AG08395 (cell line): Measurements from ENCODE around the gene DLG1.

ENCODE experiments used
- DNase-seq: peaks from one replicate; pipeline ENCODE4 v3.0.0; 2012; ENCODE audit warnings: mixed read lengths, low spot score

DLG1 gene

DNA sequence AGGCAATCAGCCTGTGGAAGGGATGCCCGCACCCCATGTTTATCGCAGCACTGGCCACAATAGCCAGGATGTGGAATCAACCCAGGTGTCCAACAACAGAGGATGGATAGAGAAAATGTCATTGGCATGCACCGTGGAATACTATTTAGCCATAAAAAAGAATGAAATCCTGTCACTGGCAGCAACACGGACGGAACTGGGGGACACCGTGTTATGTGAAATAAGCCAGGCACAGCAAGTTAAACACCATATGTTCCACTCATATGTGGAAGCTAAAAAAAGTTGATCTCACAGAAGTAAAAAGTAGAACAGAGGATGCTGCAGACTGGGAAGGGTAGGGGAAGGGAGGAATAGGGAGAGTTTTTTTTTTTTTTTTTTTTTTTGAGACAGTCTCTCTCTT is 284.4 kb downstream of the DLG1 start:
- DNase-seq, result no peak

GRCh38 chr3:197012540-197012883 is 285.9 kb downstream of the DLG1 start:
- no peak for DNase-seq

DNA sequence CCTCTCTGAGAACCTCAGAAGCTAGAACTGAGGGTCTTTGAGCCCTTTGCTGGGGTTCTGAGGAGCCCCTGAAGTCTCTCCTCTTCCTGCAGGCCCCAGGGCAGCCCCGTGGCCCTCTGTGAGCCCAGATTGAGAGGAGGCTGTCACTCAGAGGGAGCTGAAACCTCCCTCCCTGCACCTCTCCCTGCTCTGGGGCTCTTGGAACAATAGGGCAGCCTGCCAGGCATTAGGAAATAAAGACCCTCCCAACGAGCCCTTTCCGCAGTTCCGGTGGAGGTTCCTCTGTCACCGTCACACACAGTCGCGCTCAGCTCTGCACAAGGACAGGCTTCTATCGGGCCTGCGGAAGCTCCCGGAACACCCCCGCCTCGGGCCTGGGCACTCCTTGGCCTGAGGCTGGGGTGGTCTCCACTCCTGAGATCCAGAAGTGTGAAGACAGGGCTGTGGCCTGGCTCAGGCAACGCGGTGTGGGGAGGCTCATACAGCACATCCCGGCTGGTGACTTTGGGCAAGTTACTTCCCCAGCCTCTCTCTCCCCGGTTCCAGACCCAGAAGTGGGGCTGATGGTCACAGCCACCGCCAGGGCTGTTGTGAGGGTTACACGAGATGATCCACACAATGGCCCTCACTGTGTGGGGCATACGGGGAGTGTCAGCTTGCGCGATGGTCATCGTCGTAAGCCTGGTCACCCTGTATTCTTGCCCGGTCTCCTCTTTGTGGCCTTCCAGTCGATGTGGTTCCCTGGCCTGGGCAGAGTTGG is 286.5 kb downstream of the DLG1 start:
- no peak for DNase-seq

GRCh38 chr3:197010556-197011351 is 287.7 kb downstream of the DLG1 start:
- no peak for DNase-seq

DNA sequence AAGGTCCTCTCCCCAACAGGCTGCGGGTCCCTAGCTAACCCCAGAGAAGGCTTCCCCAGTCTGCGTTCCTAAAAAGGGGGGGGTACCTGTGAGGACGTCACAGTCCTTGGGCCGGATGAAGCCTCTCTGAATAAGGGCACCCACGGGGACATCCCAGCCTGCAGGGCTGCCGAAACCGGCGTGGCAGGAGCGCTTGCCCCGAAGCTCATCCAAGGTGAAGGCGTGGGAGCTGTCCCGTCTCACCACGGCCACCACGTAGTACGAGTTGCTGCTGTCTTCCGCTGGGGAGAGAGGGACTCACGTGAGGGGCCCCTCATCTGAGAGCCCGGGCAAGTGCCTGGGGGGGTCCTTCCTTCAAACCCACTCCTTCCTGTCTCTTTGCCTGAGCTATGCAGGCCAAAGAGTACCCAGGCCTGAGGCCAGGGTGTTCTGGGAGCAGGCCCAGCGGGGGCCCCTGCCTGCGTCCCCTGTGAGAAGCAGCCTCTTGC is 288.8 kb downstream of the DLG1 start:
- no peak for DNase-seq

DNA sequence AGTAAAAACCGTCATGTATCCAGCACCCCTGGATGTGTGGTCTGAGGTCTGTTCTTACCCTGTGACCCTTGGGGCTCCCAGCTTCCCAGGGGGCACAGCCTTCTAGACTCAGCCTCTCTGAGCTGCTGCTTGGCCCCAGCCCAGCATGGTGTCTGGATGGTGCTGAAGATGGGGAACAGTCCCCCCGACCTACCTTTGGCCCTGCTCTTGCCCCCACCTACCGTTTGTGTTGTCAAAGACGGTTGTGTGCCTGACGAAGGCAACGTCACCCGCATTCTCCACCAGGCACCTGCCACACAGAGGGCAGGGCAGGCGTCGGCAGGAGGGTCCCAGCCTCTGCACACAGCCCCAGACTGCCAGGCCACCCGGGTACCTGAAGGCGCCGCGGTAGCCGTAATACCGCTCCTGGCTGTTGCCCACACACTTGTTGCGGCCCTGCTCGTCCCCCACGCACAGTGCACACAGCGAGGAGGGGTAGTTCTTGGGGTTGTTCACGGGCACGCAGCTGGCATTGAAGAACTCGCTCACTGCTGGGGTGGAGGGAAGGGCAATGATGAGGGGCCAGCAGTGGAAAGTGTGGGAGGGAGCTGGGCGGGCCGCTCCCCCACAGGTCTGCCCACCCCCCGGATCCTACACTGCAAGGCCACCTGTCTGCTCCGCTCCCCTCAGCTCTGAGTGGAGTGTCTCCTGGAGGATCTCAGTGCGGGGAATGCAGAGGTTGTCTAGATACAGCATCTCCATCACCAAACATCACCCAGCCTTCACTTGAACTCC is 289.8 kb downstream of the DLG1 start:
- no peak for DNase-seq

- no peak for DNase-seq
Observed at GRCh38 chr3:197007953-197008352, 290.5 kb downstream of the DLG1 start.

- DNase-seq, result no peak
Observed at GRCh38 chr3:197007296-197007940, 291.0 kb downstream of the DLG1 start.

GRCh38 chr3:197006860-197007259 is 291.6 kb downstream of the DLG1 start:
- DNase-seq, result no peak

DNA sequence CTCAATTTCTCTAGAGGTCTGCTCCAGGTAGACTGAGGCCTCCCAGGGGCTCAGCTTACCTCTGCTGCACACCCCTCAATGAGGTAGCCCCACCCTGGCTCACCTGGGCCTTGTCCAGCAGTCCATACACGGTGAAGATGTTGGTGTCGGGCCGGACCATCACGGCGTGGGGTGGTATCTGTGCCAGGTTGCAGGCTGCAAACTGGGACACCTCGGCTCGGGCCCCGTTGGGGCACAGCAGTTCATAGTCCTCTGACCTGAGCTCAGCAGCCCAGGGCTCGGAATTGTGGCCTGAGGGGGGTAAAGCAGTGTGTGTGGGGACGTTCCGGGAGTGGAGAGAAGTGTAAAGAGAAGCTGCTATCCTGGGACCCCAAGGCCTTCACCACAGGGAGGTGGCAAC is 292.0 kb downstream of the DLG1 start:
- no peak for DNase-seq

DNA sequence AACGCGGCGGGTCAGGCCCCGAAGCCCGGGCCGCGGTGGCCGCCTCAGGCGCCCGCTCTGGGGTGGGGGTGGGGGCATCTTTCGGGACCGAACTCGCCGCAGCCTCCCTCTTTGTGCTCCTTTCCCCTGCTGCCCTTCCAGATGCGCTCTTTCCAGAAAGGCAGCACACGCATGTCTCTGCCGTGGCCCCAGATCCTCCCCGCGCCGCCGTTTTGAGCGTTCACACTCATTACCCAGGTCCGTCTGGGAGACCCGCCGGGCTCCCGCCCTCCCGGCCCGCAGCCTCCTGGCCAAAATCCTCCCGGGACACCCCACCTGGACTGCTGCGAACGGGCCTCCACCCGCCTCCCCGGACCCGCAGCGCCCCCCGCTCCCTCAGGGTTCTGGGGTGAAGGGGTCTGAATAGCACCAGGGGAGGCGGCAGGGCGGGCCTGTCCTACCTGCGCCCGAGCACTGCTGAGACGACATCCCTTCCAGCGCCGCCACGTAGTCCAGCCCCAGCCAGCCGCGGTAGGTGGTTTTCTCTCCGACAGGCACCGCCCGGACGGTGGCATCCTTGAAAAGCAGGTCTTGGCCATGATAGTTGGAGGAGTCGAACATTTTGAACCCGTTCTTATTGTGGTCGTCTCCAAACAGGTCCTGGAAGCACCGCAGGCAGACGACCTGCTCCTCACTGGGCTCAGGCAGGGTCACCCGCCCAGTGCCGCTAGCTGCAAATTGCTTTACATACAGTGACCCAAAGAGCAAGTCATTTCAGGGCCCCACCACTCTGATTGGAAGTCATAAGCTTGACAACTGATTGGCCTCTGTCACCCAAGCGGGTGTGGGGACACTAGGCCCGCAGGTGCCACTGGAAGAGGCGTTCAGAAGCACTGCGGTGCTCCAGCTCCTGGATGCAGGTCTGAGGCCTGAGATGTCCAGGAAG is 294.7 kb downstream of the DLG1 start:
- no peak for DNase-seq

GRCh38 chr3:197002701-197003454 is 295.5 kb downstream of the DLG1 start:
- peak; percentile 93 for DNase-seq

- DNase-seq, result no peak
Observed at GRCh38 chr3:197001972-197002700, 296.3 kb downstream of the DLG1 start.

- DNase-seq, result no peak
Observed at GRCh38 chr3:197001106-197001971, 297.1 kb downstream of the DLG1 start.

DNA sequence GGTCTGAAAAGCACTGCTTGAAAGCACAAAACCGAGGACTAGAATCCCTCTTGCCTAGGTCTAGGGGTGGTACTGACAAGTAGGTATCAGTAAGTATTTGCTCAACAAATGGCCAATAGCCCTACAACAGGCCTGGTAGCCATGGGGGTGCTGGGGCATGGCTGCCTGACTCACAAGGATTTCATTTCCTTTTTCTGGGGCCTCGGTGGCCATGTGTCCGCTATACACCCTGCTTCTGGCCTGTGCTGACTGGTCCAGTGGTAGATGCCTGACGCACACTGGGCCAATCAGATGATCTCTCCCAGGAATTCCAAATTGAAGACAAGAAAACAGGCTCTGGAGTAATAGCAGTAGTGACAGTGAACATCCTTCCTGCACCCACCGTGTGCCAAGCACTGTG is 298.2 kb downstream of the DLG1 start:
- no peak for DNase-seq

GRCh38 chr3:196998966-196999760 is 299.2 kb downstream of the DLG1 start:
- no peak for DNase-seq

GRCh38 chr3:196997311-196997710 is 301.1 kb downstream of the DLG1 start:
- DNase-seq, result no peak
